ENCODE data around the gene ZNF135. TPM values are rescaled to one million over a fixed set of nuclear protein-coding genes. Genes with fewer than 3 reads are reported as not detected.
A peak's percentile ranks its signal among the peaks of the same experiment; 100 is the strongest.

The ZNF135 gene
- total and polyA plus RNA-seq, 2 donors from 2014 or later = 5.6 to 9.7 TPM

- H3K4me3 ChIP-seq (ENCODE audit: low read length in 3 of 3) = peak within 1 kb of the TSS; percentile 83 to 94 (median 92)
- peak; percentile 57 for FAIRE-seq
- H3K36me3 ChIP-seq (ENCODE audit: control insufficient read depth in 2 of 3, insufficient read depth in 3 of 3, low read length in 3 of 3) = no peaks in the 10 kb centered on the region
- no peak for TF ChIP-seq CTCF (IDR thresholded peaks at IDR 0.05; ENCODE audit: borderline replicate concordance, extremely low read depth, insufficient read depth)
- H3K9me3 ChIP-seq (ENCODE audit: control insufficient read depth in 2 of 3, insufficient read depth in 1 of 3, low read length in 3 of 3) = peaks cover 1 to 4% (median 3%) of the 10 kb centered on the region in 3 donors
- peak within 1 kb of the TSS; percentile 81 to 98 (median 95) for H3K9ac ChIP-seq (ENCODE audit: low read length in 3 of 3)
- DNase-seq = peak; percentile 99 to 100 (median 100)
- intact Hi-C loops (cut with DNase I) = no loop called here
- peaks cover 0 to 6% (median 0%) of the 10 kb centered on the region in 3 donors for H3K4me1 ChIP-seq (ENCODE audit: control insufficient read depth in 2 of 3, insufficient read depth in 2 of 3, low read depth in 1 of 3, low read length in 3 of 3)
- H3K27me3 ChIP-seq (ENCODE audit: control insufficient read depth, insufficient read depth, low read length) = no peaks in the 10 kb centered on the region
- peak within 1 kb of the TSS; percentile 96 to 97 for H3K27ac ChIP-seq (ENCODE audit: low read depth in 2 of 2, low read length in 2 of 2)
These were observed 38.9 kb downstream of the ZNF135 start, which contains the start of gene ZSCAN18 for GRCh38 chr19:58097781-58098681. Gene ZSCAN18 (minus strand): TSS chr19:58098231. CDS start chr19:58090267, 7,964 bp downstream.

GRCh38 chr19:58098682-58098998 is 39.6 kb downstream of the ZNF135 start:
- no peak for DNase-seq
- Histone ChIP-seq H3K4me3 (ENCODE audit: low read length in 3 of 3) (peak overlapping the region; percentile 81 to 94 (median 92)), H3K27me3 (ENCODE audit: control insufficient read depth, insufficient read depth, low read length) (no peaks in the 10 kb centered on the region), H3K27ac (ENCODE audit: low read depth in 2 of 2, low read length in 2 of 2) (peak overlapping the region; percentile 95 to 96), H3K9me3 (ENCODE audit: control insufficient read depth in 2 of 3, insufficient read depth in 1 of 3, low read length in 3 of 3) (peaks cover 1 to 7% (median 3%) of the 10 kb centered on the region in 3 donors), H3K9ac (ENCODE audit: low read length in 3 of 3) (peak overlapping the region; percentile 63 to 96 (median 77)), H3K36me3 (ENCODE audit: control insufficient read depth in 2 of 3, insufficient read depth in 3 of 3, low read length in 3 of 3) (no peaks in the 10 kb centered on the region), H3K4me1 (ENCODE audit: control insufficient read depth in 2 of 3, insufficient read depth in 2 of 3, low read depth in 1 of 3, low read length in 3 of 3) (peaks cover 0 to 6% (median 0%) of the 10 kb centered on the region in 3 donors)
- no peak for FAIRE-seq
- intact Hi-C loops (cut with DNase I) = no loop called here
- TF ChIP-seq CTCF (IDR thresholded peaks at IDR 0.05; ENCODE audit: borderline replicate concordance, extremely low read depth, insufficient read depth) = no peak

- Histone ChIP-seq H3K4me3 (ENCODE audit: low read length in 3 of 3) (no peak overlapping the region), H3K36me3 (ENCODE audit: control insufficient read depth in 2 of 3, insufficient read depth in 3 of 3, low read length in 3 of 3) (no peaks in the 10 kb centered on the region), H3K9ac (ENCODE audit: low read length in 3 of 3) (no peak overlapping the region), H3K4me1 (ENCODE audit: control insufficient read depth in 2 of 3, insufficient read depth in 2 of 3, low read depth in 1 of 3, low read length in 3 of 3) (no peaks in the 10 kb centered on the region), H3K27ac (ENCODE audit: low read depth in 2 of 2, low read length in 2 of 2) (no peak overlapping the region), H3K9me3 (ENCODE audit: control insufficient read depth in 2 of 3, insufficient read depth in 1 of 3, low read length in 3 of 3) (peaks cover 0 to 66% (median 24%) of the 10 kb centered on the region in 3 donors), H3K27me3 (ENCODE audit: control insufficient read depth, insufficient read depth, low read length) (no peaks in the 10 kb centered on the region)
- intact Hi-C loops (cut with DNase I) = no loop called here
- FAIRE-seq (no peak), DNase-seq (no peak)
- TF ChIP-seq CTCF (IDR thresholded peaks at IDR 0.05; ENCODE audit: borderline replicate concordance, extremely low read depth, insufficient read depth) = no peak
These were observed 48.9 kb downstream of the ZNF135 start for GRCh38 chr19:58107778-58108545.

Data from kidney (tissue), 14 donors.